SKM-1 treated with dmso at 0.1 percent for 144 hours (cell line): ENCODE data around the gene UBE2F.
"Not testable (repeated sequence)": the region's sequence is repeated elsewhere in the genome, so short reads cannot be mapped to it uniquely, and the experiment has no call there.

Experiments used
- DNase-seq: peaks from one replicate; lab custom pipeline; 2025; ENCODE audit not compliant: unreplicated experiment; lab: John Stamatoyannopoulos, UW

The UBE2F gene

GRCh38 chr2:237943395-237944094 lies 23.3 kb upstream of the UBE2F start:
- DNase-seq: no peak

DNA sequence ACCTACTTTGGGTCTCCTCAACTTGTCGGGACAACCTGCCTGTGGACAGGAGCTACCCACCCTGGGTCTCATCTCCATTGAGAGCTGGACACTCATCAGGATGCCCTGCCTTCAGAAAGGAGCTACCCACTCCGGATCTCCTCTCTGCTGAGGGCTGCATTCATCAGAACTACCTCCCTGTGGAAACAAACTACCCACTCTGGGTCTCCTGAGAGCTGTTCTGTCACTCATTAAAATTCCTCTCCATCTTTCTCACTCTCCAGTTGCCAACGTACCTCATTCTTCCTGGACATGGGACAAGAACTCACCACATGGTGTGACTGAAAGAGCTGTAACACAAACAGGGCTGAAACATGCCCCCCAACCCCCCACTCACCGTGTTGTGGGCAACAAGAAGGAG lies 22.5 kb upstream of the UBE2F start:
- no peak for DNase-seq

- no peak for DNase-seq
Observed at GRCh38 chr2:237946423-237946822, 20.4 kb upstream of the UBE2F start.

DNA sequence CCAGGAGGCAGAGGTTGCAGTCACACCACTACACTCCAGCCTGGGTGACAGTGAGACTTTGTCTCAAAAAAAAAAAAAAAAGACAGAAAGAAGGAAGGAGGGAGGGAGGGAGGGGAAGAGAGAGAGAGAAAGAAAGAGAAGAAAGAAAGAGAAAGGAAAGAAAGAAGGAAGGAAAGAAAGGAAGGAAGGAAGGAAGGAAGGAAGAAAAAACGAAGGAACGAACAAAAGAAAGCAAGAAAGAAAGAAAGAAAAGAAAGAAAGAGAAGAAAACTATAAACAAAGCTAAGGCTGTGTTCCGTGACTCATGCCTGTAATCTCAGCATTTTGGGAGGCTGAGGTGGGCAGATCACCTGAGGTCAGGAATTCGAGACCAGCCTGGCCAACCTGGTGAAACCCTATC lies 15.5 kb upstream of the UBE2F start:
- not testable (repeated sequence) for DNase-seq

DNA sequence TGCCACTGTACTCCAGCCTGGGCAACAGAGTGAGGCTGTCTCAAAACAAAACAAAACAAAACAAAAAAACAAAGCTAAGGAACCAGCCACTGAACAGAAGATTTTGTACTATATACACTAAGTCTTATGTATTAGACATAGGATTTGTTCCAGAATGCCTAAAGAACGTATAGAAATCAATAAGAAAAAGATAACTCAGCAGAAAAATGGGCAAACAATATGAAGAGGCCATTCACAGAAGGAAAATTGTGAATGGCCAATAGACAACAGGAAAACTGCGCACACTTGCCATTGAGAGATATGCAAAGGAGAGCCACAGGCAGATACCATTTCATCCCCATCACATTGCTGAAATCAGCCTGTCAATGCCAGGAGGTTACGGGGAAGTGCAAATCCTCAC lies 14.9 kb upstream of the UBE2F start:
- DNase-seq: no peak

DNA sequence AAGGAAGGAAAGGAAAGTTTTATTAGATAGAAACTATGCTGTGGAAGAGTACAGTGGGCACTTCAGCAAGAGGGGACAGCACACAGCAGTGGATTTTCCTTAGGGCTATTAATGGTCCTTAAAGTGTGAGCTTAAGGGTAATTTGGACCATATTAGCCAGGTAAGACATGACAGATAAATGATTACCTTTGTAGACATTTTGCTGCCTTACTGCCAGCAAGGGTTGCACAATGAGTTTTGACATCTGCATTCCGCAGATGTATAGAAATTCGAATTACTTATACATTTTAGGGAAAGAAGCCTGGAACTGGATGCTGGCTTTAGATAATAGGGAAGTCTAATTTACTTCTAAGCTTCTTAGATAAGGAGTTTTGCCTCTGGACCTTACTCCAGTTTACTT lies 14.0 kb upstream of the UBE2F start:
- DNase-seq: no peak

- no peak for DNase-seq
Observed at GRCh38 chr2:237955640-237956401, 11.0 kb upstream of the UBE2F start.

DNA sequence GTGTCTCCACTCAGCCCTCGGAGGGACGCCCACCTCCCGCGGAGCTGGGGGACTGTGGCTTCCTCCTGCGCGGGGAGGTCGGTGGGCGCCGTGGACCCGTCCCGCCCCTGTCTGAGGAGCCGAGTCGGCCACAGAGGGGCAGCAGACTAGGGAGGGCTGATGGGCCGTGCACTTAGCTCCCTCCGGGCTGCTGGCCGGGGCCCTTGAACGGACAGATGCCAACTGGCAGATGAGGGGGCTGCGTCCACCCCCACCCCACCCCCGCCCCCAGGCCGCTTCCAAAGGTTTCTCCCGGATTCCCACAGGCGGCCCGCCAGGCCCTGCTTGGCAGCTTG lies 10.4 kb upstream of the UBE2F start:
- DNase-seq: no peak

DNA sequence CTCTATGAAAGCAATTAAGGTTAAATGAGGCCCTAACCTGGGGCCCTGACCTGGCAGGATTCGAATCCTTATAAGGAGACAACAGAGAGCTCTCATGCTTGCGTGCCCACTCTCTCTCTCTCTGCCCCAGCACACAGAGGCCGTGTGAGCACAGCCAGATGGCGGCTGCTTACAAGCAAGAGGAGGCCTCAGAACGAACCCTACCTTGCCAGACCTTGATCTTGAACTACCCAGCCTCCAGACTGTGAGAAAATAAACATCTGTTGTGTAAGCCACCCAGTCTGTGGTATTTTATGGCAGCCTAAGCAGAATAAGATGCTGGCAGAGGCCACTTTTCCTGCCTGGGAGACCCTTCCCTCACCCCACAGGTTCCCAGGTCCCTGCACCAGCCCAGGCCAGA lies 5.2 kb upstream of the UBE2F start:
- DNase-seq: no peak

- peak; percentile 57 for DNase-seq
Observed at GRCh38 chr2:237962432-237963084, 4.3 kb upstream of the UBE2F start.

GRCh38 chr2:237963490-237963991 lies 3.3 kb upstream of the UBE2F start:
- DNase-seq: not testable (repeated sequence)

GRCh38 chr2:237964194-237964577 lies 2.6 kb upstream of the UBE2F start:
- DNase-seq: no peak

DNA sequence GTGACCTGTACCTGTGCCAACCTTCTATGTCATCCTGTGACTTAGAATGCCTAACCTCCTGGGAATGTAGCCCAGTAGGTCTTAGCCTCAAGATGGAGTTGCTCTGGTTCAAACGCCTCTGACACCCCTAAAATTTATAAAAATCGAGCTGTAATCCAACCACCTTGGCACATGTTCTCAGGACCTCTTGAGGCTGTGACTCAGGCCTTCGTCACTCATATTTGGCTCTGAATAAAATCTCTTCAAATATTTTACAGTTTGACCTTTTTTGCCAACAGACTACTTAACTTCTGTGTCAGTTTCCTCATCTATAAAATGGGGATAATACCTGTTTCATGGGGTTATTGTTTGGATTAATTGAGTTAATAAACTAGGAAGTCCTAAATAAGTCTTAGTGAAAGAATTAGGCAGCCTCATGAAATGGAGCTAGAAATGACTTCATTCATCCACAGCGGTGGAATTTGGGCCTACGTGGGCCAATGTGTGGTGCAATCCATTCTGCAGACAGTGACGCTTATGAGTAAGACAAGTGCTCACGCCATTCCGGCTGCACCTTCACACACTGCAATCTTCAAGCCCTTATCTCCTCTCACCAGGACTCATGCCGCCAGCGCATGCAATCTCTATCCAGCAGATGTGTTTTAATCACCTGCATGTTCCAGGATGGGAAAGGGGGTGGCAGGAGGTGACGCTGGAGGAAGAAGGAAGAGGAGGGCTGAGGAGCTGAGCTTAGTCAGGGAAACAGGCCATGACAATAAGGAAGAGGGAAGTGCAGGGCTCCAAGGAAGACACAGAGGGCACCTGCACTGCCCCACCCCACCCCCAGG lies 2.0 kb upstream of the UBE2F start:
- no peak for DNase-seq

DNA sequence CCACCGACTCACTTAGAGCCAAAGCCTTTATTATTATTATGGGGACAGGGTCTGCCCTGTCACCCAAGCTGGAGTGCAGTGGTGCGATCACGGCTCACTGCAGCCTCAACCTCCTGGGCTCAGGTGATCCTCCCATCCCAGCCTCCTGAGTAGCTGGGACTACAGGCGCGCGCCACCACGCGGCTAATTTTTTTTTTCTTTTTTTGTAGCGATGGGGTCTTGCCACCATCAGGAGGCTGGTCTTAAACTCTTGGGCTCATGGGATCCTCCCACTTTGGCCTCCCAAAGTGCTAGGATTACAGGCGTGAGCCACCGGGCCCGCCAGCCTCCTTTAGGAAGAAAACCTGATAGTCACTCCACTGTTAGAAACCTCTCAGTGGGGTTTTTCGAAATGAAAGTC lies 970 bp upstream of the UBE2F start:
- DNase-seq: not testable (repeated sequence)

GRCh38 chr2:237966250-237966564 lies 607 bp upstream of the UBE2F start:
- no peak for DNase-seq

- DNase-seq: no peak
Observed at GRCh38 chr2:237967463-237967951, 693 bp downstream of the UBE2F start.

GRCh38 chr2:237968048-237968862 lies 1.4 kb downstream of the UBE2F start:
- peak; percentile 95 for DNase-seq

DNA sequence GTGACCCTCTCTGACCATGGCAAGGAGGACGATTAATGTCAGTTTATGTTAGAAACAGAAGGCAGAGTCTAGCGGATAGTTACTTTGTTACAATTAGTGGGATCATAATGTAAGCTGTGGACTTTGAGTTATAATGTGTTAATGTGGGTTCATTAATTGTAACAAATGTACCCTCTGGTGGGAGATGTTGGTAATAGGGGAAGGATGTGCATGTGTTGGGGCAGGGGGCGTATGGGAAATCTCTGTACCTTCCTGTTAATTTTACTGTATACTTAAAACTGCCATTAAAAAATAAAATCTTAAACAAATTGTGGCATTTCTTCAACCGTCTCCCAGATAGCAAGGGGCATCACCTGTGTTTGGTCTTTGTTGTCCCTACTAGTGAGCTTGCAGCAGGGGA lies 4.8 kb downstream of the UBE2F start:
- no peak for DNase-seq

DNA sequence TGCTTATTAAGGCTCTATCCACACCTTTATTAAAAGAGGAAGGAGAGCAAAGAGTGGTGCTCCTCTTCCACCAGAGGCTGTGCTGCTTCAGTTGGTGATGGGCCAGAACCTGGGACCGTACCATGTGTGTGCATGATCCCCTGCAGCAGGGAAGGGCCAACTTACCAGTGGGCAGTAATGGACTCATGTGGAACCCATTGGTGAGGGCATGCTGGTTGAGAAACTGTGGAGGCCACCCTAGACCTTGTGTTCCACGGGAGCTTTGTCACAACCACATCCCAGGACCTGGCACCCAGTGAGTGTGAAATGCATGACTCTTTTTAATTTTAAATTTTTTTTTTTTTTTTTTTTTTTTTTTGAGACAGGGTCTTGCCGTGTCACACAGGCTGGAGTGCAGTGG lies 5.4 kb downstream of the UBE2F start:
- DNase-seq: no peak

GRCh38 chr2:237972936-237973335 lies 6.1 kb downstream of the UBE2F start:
- DNase-seq: no peak
